CD4-positive, alpha-beta T cell (primary cell): ENCODE results near the gene WDR4. TPM values are rescaled to one million over a fixed set of nuclear protein-coding genes. Genes with fewer than 3 reads are reported as not detected.

Experiments
- ATAC-seq: fragments of 200-7000 bp; cut with Tn5 transposase; one replicate; pipeline ENCODE4 v1.10.0; 2022; ENCODE audit warnings: mild to moderate bottlenecking; ENCODE audit not compliant: poor library complexity
- CTCF ChIA-PET: fragments of 350-600 bp; sonication (Branson Sonifier 250); formaldehyde crosslinking; loops from one replicate; lab custom pipeline; 2021; ENCODE audit warnings: antibody characterized with exemption, inconsistent platforms; lab: Charles Lee
- POLR2A ChIA-PET: fragments of 350-600 bp; sonication (Branson Sonifier 250); formaldehyde crosslinking; loops from one replicate; lab custom pipeline; 2021; ENCODE audit warnings: antibody characterized with exemption, inconsistent platforms; lab: Charles Lee
- DNase-seq, 14 experiments: peaks; one replicate each; pipeline ENCODE4 v3.0.0-alpha.2; 2013 to 2020; ENCODE audit warnings: mixed read lengths in 2 of 14
- H3K27ac ChIP-seq, 2 donors: one replicate each; pipeline versions ENCODE4 v1.5.1 to v1.7.0; 2013; ENCODE audit warnings: low read length in 2 of 2, low read depth in 1 of 2, mild to moderate bottlenecking in 1 of 2
- H3K27me3 ChIP-seq, 2 experiments: 1 replicate in 1 of 2; 2 replicates in 1 of 2; pipeline versions ENCODE4 v1.6.1 to v1.7.0; 2013; ENCODE audit warnings: low read length in 2 of 2, control low read depth in 1 of 2, mild to moderate bottlenecking in 1 of 2, moderate library complexity in 1 of 2; ENCODE audit not compliant: insufficient read depth in 2 of 2, control insufficient read depth in 1 of 2
- H3K36me3 ChIP-seq: one replicate; pipeline ENCODE4 v1.6.1; 2013; ENCODE audit warnings: low read length, control low read depth; ENCODE audit not compliant: insufficient read depth
- H3K4me1 ChIP-seq: one replicate; pipeline ENCODE4 v1.6.1; 2013; ENCODE audit warnings: low read length, control low read depth; ENCODE audit not compliant: insufficient read depth
- H3K4me3 ChIP-seq: one replicate; pipeline ENCODE4 v1.5.1; 2013; ENCODE audit warnings: mild to moderate bottlenecking, low read length, moderate library complexity
- H3K9me3 ChIP-seq, 2 experiments: 1 replicate in 1 of 2; 2 replicates in 1 of 2; pipeline versions ENCODE4 v1.6.1 to v1.7.0; 2013; ENCODE audit warnings: low read length in 2 of 2, mild to moderate bottlenecking in 2 of 2, control low read depth in 1 of 2, moderate library complexity in 1 of 2; ENCODE audit not compliant: control insufficient read depth in 1 of 2, insufficient read depth in 1 of 2
- H3K27ac Mint-ChIP-seq: one replicate; pipeline ENCODE4 v1.8.0; 2020; ENCODE audit warnings: mixed read lengths
- H3K27me3 Mint-ChIP-seq: one replicate; pipeline ENCODE4 v1.8.0; 2021; ENCODE audit warnings: mixed read lengths
- H3K36me3 Mint-ChIP-seq: one replicate; pipeline ENCODE4 v1.8.0; 2021; ENCODE audit warnings: low read depth, mixed read lengths
- H3K4me1 Mint-ChIP-seq: one replicate; pipeline ENCODE4 v1.8.0; 2021; ENCODE audit warnings: low read depth, mixed read lengths
- H3K4me3 Mint-ChIP-seq: one replicate; pipeline ENCODE4 v1.8.0; 2020; ENCODE audit warnings: mild to moderate bottlenecking, mixed read lengths
- H3K9me3 Mint-ChIP-seq: one replicate; pipeline ENCODE4 v1.8.0; 2020; ENCODE audit warnings: mixed read lengths
- intact Hi-C, 2 experiments: fragments of 100-400 bp; cut with DNase I in 1 of 2; cut with micrococcal nuclease in 1 of 2; formaldehyde crosslinking; loops; one replicate each; pipeline versions ENCODE4 v1.15.1 to v1.9.0; 2023 to 2025; cut with DNase I, micrococcal nuclease
- total RNA-seq, 174 experiments: library from RNA in 2 of 174; stranded (reverse) in 2 of 174; gene quantifications; one replicate each; pipeline ENCODE4 v1.2.3 and lab custom pipeline; 2021 to 2026
- TF ChIP-seq, protein P1 (sequence below): fragments of 200-600 bp; IDR thresholded peaks from one replicate; pipeline ENCODE4 v1.8.0; 2022; ENCODE audit warnings: antibody characterized with exemption, mild to moderate bottlenecking

WDR4 gene
- total RNA-seq, 2 experiments from 2014 or later = 11.3 to 12.9 TPM

DNA sequence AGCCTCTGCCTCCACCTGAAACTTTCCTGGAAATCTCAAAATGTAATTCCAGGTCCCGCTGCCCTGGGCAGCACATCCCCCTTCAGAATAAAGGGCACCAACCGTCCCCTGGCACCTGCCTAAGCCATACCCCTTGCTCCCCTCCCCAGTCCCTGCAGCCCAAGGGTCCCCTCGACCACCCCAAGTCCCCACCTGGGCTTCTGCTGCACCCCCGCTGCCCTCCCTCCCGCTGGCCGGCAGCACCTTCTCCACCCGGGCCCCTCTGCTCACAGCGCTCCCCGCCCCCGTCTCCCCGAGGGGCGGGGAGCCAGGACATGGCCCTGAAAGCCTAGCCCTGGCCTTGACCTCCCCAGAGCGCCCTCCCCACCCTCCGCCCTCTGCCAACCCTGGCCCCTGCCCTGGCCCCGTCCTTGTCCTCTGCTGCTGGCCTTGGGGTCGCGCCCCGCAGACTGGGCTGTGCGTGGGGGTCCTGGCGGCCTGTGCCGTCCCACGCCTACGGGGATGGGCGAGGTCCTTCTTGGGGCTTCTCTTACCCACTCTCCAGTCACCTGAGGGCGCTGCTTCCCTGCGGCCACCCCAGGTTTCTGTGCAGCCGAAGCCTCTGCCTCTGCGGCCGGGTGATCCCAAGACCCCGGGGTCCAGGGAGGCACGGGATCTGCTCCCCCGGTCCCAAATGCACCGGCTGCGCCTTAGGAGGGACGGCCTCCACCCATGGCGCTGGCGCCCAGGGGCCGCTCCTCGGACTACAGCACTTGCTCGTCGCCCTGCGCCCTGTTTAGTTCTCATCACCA lies 41.7 kb downstream of the WDR4 start:
- Histone ChIP-seq H3K9me3 (no peaks in the 10 kb centered on the region), H3K27ac (no peak overlapping the region), H3K4me1 (peaks cover 10% of the 10 kb centered on the region), H3K27me3 (no peaks in the 10 kb centered on the region), H3K4me3 (no peak overlapping the region), H3K36me3 (peaks cover 32% of the 10 kb centered on the region)
- ChIA-PET CTCF (no interaction called here), POLR2A (no interaction called here)
- peaks cover 1% of the 10 kb centered on the region for H3K36me3 Mint-ChIP-seq
- peak in 1 of 14 experiments; percentile 32 for DNase-seq
- H3K27ac Mint-ChIP-seq = no peak overlapping the region
- no peak for ATAC-seq
- no peak overlapping the region for H3K4me3 Mint-ChIP-seq
- H3K4me1 Mint-ChIP-seq = peaks cover 11% of the 10 kb centered on the region
- intact Hi-C loops = no loop called here
- no peaks in the 10 kb centered on the region for H3K27me3 Mint-ChIP-seq
- no peaks in the 10 kb centered on the region for H3K9me3 Mint-ChIP-seq
- TF ChIP-seq, protein P1, sequence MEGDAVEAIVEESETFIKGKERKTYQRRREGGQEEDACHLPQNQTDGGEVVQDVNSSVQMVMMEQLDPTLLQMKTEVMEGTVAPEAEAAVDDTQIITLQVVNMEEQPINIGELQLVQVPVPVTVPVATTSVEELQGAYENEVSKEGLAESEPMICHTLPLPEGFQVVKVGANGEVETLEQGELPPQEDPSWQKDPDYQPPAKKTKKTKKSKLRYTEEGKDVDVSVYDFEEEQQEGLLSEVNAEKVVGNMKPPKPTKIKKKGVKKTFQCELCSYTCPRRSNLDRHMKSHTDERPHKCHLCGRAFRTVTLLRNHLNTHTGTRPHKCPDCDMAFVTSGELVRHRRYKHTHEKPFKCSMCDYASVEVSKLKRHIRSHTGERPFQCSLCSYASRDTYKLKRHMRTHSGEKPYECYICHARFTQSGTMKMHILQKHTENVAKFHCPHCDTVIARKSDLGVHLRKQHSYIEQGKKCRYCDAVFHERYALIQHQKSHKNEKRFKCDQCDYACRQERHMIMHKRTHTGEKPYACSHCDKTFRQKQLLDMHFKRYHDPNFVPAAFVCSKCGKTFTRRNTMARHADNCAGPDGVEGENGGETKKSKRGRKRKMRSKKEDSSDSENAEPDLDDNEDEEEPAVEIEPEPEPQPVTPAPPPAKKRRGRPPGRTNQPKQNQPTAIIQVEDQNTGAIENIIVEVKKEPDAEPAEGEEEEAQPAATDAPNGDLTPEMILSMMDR = no peak

DNA sequence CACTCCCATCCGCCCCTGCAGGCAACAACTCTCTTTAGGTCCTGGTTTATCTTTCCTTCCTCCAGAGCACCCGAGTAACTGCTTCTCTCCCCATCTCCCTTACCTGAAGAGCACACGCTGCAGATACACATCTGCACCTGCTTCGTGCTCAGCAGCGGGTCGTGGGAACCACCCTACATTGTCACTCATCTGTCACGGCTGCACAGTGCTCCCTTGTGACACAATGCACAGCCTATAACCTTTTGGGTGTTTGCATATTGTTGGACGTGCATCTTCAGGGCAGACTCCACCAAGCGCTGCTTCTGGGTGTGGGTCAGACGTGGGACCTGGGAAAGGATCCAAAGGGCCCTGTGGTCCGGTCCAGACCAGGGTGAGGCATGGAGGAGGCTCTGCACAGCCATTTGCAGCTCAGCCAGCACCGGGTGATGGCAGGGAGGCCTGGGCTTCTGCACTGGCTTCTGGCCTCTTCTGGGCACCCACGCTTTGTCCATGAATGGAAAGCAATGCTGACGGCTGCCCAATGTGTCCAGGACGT lies 42.5 kb downstream of the WDR4 start:
- H3K4me1 ChIP-seq = peaks cover 18% of the 10 kb centered on the region
- no peak overlapping the region for H3K4me3 ChIP-seq
- POLR2A ChIA-PET = no interaction called here
- H3K4me3 Mint-ChIP-seq = no peak overlapping the region
- H3K27me3 ChIP-seq = no peaks in the 10 kb centered on the region
- TF ChIP-seq, protein P1 = no peak
- intact Hi-C loops = no loop called here
- CTCF ChIA-PET = no interaction called here
- peaks cover 18% of the 10 kb centered on the region for H3K4me1 Mint-ChIP-seq
- H3K27ac Mint-ChIP-seq = peak overlapping the region; percentile 21
- H3K9me3 ChIP-seq = no peaks in the 10 kb centered on the region
- peaks cover 27% of the 10 kb centered on the region for H3K36me3 ChIP-seq
- DNase-seq = peak in 1 of 14 experiments; percentile 31
- no peaks in the 10 kb centered on the region for H3K36me3 Mint-ChIP-seq
- no peaks in the 10 kb centered on the region for H3K27me3 Mint-ChIP-seq
- no peak for ATAC-seq
- no peak overlapping the region for H3K27ac ChIP-seq
- no peaks in the 10 kb centered on the region for H3K9me3 Mint-ChIP-seq

DNA sequence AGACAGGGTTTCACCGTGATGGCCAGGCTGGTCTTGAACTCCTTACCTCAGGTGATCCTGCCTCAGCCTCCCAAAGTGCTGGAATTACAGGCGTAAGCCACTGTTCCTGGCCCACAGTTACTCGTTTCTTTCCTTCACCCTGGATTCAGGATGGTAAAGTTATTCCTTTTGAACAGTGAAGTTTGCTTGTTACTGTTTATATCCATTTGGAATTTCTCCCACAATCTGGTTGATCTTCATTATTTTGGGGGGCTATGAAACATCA lies 43.0 kb downstream of the WDR4 start:
- Mint-ChIP-seq H3K27me3 (no peaks in the 10 kb centered on the region), H3K4me1 (peaks cover 22% of the 10 kb centered on the region), H3K36me3 (no peaks in the 10 kb centered on the region), H3K27ac (peak overlapping the region; percentile 21), H3K9me3 (no peaks in the 10 kb centered on the region), H3K4me3 (no peak overlapping the region)
- Histone ChIP-seq H3K36me3 (peaks cover 22% of the 10 kb centered on the region), H3K9me3 (no peaks in the 10 kb centered on the region), H3K4me3 (no peak overlapping the region), H3K27me3 (no peaks in the 10 kb centered on the region), H3K4me1 (peaks cover 23% of the 10 kb centered on the region), H3K27ac (no peak overlapping the region)
- intact Hi-C loops = no loop called here
- ATAC-seq (no peak), DNase-seq (peak in 1 of 14 experiments; percentile 2)
- CTCF ChIA-PET = no interaction called here
- POLR2A ChIA-PET = no interaction called here
- TF ChIP-seq, protein P1 = no peak
